ENCODE measurements around the gene GALR3.

GALR3 gene

GRCh38 chr22:37803639-37804351 is 19.4 kb upstream of the GALR3 start:
- no peak overlapping the region for H3K4me3 ChIP-seq (ENCODE audit: low read length)
- no peak for DNase-seq (ENCODE audit: low read depth)
- no peak for TF ChIP-seq CTCF (conservative IDR thresholded peaks at IDR 0.05; ENCODE audit: low read length)

GRCh38 chr22:37804352-37804880 is 18.8 kb upstream of the GALR3 start:
- no peak for DNase-seq (ENCODE audit: low read depth)
- TF ChIP-seq CTCF (conservative IDR thresholded peaks at IDR 0.05; ENCODE audit: low read length) = no peak
- peak overlapping the region; percentile 81 for H3K4me3 ChIP-seq (ENCODE audit: low read length)

- peak; percentile 85 for DNase-seq (ENCODE audit: low read depth)
- no peak for TF ChIP-seq CTCF (conservative IDR thresholded peaks at IDR 0.05; ENCODE audit: low read length)
- H3K4me3 ChIP-seq (ENCODE audit: low read length) = peak overlapping the region; percentile 81
Measured at GRCh38 chr22:37804881-37805809, 18.0 kb upstream of the GALR3 start.

GRCh38 chr22:37805810-37806277 is 17.3 kb upstream of the GALR3 start:
- H3K4me3 ChIP-seq (ENCODE audit: low read length) = peak overlapping the region; percentile 81
- no peak for TF ChIP-seq CTCF (conservative IDR thresholded peaks at IDR 0.05; ENCODE audit: low read length)
- no peak for DNase-seq (ENCODE audit: low read depth)

GRCh38 chr22:37806409-37807333 is 16.5 kb upstream of the GALR3 start:
- peak; percentile 14 for TF ChIP-seq CTCF (conservative IDR thresholded peaks at IDR 0.05; ENCODE audit: low read length)
- H3K4me3 ChIP-seq (ENCODE audit: low read length) = peak overlapping the region; percentile 81
- DNase-seq (ENCODE audit: low read depth) = peak; percentile 45

Measured in AG10803 (cell line).